ENCODE results near the gene GALC.

Gene GALC

DNA sequence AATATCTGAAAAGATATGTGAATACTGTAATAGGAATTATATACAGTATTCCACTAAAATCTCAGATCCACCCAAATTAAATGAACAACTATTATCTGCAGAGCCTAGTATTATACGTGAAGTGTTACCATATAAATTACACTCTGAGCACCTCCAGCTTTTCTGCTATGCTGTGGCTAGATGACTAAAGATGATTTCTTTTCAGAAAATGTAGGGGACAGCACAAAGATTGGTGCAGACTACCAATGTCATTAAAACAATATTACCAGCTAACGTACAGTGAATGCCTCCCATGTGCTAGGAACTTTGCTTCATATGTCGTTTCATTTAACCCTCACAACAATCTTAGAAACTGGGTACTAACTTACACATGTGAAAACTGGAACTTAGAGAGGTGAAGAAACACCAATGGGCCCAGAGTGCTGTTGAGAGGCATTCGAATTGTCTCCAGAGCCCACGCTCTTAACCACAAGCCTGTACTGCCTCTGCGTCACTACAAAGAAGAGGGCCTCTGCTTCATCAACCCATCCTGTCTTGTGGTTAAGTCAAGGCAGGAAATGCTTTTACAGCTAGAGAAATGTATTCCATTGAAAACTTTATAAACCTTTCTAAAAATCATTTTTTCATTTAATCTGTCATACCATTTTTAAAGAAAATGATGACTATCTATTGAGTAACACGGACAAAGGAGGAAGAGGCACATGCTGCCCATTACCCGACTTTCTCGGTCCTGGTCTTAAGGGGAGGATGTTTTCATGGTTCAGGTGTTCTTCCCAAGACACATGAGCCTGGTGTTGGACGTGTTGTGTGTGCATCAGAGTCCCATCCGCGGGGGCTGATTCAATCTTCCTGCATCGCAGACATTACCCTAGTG is 13.2 kb upstream of the GALC start:
- DNase-seq = peak; percentile 44

DNA sequence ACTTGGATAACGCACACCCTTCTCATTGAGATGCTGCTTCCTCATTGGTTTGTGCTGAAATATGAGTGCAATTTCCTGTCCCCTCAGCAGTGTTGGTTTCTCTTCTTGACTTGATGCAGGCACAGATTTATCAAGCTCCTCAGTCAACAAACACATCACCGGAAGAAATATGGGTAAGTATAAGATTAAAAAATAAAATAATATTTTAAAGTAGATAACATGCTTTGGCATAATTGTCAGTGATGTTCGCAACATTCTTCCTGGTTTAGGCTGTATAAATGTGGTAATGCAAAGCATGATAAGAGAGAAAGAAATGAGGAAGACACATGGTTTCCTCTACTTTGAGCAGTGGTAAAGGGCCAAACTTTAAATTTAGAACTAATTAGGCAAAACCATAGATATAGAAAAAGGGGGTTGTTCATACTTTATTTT is 12.1 kb upstream of the GALC start, which contains the start of gene GPR65:
GPR65 (plus strand) TSS at position 86 of the 432 bp plus-strand sequence. CDS start 5,713 bp downstream, outside the sequence.
- DNase-seq = no peak

DNA sequence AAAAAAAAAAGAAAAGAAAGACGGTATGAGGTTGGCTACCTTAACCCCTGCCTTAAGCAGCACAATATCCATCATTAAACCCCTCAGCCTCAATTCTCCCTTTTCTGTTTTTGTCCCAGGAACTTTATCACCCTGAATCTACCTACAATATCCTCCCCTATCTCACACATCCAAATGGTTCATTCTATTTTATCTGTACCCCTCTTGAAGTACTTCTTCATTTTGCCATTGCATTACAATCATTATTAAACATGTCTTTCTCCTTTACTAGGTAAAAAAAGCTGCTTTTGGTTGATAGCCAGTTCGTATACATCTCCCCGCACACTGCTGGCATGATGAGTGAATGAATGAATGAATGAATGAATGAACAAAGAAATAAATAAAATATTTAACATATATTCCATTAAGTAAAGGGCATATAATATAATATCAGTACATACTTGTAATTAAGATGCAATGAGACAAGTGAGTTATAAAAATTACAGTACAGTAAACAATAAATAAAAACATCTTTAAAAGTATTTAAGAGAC is 11.6 kb upstream of the GALC start:
- no peak for DNase-seq

DNA sequence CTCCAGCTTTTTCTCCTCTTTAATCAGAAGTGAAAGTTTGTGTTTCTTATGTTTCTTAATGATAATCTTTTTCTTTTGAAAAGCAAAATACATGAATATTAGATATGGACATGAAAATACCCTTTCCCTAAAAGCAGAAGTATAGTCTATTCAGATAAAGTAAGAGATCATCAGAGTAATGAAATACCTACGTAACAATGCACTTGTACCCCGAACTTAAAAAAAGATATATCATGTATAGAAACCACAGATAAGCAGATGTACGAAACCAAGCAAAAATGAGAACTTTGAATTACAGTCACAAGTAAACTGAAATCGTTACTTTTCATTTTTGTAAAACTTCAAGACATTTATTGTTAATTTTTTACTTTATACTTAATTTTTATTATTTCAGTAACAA is 10.4 kb upstream of the GALC start:
- DNase-seq = no peak

DNA sequence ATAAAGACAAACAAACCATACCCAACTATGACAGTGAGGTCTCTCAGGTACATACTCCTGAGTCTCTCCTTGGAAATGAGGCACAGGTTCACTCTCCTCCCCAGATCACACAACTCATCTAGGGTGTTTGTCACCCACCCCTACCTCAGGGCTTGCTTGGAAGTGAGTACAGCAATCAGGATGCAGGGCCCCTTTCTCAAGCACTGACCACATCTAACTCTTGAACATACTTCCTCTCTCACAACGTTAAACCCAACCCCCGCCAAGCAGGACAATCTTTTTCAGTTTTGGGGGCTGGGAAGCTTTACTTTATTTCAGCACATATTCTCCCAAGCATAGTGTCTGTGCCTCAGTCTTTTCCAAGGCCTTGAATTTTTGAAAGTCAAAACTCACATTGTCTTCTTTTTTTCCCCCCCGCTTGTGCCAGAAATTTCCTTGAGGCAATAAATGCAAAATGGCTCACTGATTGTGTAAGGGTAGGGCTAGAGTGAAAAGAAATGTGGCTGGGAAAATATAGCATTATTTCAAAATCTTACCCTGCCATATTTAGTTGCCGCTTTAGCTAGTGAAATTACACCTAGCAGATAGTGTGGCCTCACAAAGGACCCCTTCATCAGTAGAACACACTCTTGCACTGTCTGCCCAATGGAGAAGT is 9.6 kb upstream of the GALC start:
- no peak for DNase-seq

DNA sequence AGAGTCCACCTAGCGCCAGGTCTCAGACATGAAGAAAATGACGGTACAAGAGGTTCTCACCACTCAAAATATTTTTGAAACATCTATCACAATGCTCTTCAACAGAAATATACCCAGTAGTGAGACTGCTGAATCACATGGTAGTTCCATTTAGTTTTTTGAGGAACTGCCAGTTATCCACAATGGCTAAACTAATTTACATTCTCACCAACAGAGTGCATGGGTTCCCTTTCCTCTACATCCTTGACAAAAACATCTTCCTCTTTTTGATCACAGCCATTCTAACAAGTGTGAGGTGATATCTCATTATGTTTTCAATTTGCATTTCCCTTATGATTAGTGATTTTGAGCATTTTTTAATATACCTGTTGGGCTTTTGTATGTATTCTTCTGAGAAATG is 6.3 kb upstream of the GALC start:
- no peak for DNase-seq

DNA sequence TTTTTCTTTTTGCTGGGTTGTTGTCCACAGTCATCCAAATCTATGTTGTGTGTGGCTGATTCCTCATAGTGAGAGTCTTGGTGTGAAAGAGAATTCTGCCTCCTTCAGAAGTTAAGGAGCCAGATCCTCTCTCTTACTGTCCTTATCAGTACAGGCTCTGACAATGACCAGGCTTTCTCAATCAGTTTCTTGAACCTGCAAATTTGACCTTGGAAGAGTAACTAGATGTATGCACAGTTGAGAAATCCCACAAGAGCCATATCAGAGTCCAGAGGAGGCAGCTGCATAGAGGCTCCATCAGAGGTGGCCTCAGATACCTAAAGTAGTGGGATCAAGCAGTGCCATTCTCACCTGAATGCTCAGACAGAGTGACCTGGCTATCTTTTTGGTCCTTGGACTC is 5.5 kb upstream of the GALC start:
- DNase-seq = no peak

DNA sequence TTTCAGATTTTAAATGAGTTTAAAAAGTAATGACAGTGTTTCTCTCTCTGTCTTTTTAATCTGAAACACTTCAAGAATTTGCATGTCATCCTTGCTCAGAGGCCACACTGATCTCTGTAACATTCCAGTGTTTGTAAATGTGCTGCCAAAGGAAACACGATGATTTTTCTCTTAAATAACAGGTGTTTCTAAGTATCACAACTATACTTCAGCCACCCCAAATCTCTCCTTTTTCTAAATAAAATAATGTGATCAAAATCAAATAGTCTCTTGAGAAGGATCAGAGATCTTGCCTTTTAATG is 3.3 kb upstream of the GALC start:
- DNase-seq = no peak

DNA sequence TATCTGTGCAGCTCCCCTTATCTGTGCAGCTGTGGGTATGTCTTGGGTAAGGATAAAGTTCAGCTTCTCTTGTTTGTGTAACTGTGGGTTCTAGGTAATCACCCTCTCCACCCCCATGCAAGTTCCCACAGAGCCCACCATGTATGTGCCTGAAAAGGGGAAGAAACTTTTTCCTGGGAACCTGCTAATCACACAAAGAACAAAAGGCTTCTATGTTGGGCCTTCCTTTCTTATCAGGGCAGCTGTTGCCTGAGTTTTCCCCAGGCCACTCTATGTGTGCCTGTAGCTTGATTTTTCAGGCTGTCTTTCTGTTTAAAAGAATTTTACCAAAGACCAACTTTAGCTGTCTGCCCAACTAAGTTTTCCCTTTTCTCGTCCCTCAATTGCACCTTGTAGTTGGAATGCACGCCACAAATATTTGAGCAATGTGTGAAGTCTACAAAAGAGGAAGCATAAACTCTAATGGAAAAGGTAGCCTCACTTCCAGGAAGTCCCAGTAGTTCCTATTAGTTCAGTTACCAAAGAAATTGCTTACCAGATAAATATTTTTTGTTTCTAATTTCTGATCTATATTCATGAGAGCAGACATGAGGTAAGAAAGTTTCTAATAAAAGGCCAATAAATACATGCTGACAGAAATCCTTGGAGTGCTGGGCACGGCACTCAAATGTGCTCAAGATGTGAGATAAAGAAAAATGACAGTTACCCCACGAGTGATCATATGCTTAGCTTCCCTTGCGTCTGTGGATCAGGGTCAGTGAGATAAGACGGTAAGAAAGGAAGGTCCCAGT is 2.7 kb upstream of the GALC start:
- no peak for DNase-seq

DNA sequence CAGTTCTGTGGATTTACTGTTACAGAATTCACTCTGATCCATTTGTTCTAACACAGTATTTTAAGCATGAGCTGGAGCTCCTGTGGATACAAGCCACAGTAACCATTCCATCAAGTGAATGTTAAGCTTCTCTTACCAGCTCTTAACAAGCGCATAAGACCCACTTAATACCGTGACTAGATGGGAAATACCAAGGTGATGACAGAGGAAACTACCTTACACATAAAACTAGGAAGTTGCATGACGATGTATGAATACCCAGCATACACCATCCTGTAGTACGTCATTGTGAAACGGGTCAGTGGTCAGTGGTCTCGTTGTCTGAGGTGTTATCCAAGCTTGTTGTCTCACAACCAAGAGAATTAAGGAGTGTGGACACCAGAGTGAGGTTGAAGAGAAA is 2.0 kb upstream of the GALC start:
- no peak for DNase-seq

DNA sequence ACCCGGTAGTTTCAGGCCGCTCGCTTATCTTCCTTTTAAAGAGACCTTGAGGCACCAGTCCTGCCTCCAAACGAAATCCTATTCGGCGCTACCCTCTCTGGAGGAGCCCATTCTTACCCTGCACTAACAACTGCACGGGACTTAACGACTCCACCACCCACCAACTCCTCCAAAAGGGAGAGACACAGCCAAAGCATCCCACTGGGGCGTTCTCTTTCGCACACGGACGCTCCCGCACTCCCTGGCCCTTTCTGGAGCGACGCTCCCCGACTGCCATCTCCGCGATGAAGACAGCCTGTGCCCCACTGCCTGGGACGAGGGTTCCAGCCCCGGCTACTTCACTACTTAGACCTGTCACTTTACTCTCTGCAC is 650 bp downstream of the GALC start:
- no peak for DNase-seq

DNA sequence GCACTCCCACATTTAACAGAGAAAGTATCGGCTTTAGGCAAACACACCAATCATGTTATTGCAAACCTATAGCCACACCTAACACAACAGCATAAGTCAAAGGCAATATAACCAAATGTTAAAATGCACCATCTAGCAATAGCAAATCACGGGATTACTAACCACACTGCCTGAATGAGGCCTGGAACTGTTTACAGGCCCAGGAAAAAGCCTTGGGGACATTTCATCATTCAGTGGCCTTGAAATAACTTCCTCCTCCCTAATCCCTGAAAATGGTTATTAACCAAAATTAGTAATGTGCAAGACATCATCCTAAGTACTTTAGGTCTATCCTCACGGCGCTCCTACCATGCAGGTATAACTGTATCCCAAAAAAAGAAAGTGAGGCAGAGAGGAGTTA is 2.3 kb downstream of the GALC start:
- DNase-seq = no peak

DNA sequence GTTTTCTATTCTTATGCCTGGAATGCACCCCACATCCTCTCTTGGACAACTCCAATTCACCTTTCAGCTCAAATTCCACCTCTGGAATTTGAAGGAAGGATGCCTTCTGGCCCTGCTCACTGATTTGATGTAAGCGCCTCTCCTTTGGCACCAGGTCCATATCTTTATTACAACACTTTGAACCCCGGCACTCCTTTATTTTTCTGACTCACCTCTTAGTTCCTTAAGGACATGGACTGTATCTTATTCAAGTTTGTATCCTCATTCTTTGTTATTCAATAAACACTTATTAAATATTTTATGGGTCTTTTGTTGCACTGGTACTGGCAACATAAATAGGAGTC is 3.1 kb downstream of the GALC start:
- no peak for DNase-seq

DNA sequence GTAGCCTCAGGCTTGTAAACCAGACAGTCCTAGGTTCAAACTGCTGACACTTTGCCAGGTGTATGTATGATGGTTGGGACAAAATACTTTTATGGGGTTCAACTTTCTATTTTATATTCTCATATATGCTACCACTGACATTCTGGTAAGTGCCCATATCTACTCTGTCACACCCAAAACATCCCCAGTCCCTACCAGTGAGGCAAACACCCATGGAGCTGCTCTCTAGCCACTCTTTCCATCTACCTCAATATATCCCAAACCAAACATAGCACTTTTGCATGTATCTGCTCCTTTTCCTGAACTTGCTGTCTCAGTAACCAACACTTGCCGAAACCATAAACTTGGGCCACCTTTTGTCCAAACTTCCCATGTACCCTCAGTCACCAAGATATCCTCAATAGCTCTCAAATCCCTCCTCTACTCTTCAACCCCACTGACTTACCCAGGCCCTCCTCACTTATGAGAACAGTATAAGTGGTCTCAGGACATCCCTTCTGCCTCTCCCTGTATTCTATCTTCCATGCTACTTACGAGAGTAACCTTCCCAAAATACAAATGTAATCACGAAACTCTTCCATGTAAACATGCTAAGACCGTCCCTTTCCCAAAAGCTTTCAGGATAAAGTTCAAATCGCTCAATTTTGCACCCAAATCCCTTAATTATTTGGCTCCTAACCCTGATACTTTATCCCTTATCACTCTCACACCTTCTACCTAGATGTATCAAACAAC is 3.6 kb downstream of the GALC start:
- no peak for DNase-seq

DNA sequence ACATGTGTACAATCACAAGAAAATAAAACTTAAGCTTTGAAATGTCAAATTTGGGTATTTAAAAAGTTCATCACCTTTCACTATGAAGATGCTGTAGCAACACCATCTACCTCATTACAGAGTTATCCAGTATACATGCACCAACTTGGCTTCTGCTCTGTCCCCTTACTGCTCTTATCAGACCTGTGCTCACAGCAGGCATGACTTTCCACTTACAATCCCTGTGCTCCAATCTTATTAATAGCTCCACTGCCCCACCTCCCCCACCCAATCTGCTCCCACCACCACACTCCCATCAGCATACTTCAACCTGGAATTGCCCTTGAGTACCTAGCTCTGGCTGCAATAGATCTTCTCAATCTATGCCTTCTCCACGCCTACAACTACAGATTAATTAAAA is 13.3 kb downstream of the GALC start:
- DNase-seq = no peak

DNA sequence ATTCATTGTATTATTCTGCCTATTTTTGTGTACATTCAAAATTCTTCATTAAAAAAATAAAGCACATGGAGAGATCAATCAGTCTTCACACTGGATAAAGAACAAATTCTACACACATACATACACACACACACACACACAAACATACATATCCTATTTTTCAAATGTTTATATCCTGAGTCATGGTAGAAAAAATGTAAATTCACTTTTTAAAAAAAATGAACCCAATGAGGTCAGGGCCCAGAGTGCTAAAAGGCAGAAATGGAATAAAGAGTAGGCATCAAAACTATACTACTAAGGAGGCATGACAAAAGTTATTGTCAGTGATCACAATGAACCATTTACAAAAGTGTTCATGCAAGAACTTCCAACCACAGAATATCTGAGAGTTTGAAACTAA is 17.3 kb downstream of the GALC start:
- no peak for DNase-seq

DNA sequence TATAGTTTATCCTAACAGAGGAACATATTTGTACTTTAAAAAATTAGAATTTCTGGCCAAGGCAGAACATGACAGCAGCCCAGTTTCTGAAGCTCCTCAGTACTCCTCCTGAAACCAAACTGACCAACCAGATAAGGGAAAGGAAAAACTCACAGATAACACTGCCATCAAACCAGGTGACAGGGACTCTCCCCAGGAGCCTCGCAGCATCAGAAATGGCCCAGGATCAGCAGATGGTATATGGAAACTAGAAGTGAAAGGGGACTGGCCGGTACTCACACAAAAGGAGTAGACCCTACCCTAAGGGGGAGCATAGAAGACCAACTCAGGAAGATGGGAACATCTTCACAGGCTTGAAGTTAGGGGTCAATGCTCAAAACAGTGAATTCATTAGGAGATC is 22.0 kb downstream of the GALC start:
- DNase-seq = no peak

DNA sequence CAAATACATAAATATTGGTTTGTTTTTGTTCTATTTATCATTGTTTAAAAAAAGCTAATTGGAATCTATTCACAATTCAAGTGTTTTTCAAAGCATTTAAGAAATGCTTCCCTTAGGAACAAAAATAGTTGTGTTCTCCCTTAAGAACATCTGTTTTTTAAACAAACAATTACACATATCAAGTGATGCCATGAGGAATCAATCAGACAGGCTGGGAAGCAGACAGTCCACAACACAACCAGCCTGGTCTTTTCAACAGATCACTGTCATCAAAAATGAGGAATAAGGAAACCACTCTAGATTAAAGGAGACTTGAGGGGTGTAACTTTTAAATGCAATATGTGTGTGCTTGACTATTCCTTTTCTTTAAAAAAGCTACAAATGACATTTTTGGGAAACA is 25.5 kb downstream of the GALC start:
- DNase-seq = no peak

DNA sequence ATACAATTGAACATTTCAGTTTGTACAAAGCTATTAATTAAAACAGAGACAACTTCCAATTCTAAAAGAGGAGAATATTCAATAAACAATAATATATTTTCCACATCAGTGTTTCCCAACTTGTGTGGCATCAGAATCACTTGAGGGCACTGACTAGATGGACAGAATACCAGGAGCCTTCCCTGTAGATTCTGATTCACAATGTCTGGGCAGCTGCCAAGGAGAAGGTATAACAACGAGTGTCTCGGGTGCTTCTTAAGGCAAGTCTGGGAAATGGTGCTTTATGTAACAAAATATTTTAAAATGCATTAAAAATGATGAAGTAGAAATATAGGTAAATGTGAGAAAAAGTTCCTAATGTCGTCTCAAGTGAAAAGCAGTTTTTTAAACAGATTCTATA is 26.2 kb downstream of the GALC start:
- no peak for DNase-seq

DNA sequence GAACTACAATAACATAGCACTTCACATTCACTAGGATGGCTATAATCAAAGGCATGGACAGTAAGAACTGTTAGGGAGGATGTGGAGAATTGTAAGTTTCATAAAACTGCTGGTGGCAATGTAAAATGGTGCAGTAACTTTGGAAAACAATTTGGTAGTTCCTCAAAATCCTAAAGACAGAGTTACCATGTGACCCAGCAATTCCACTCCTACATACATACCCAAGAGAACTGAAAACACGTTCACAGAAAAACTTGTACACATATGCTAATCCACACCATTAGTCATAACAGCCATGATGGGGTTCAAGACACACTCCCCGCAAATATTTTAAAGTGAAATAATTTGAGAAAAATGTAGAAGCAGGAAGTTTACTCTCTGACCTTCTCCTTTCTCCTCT is 31.7 kb downstream of the GALC start:
- no peak for DNase-seq

DNA sequence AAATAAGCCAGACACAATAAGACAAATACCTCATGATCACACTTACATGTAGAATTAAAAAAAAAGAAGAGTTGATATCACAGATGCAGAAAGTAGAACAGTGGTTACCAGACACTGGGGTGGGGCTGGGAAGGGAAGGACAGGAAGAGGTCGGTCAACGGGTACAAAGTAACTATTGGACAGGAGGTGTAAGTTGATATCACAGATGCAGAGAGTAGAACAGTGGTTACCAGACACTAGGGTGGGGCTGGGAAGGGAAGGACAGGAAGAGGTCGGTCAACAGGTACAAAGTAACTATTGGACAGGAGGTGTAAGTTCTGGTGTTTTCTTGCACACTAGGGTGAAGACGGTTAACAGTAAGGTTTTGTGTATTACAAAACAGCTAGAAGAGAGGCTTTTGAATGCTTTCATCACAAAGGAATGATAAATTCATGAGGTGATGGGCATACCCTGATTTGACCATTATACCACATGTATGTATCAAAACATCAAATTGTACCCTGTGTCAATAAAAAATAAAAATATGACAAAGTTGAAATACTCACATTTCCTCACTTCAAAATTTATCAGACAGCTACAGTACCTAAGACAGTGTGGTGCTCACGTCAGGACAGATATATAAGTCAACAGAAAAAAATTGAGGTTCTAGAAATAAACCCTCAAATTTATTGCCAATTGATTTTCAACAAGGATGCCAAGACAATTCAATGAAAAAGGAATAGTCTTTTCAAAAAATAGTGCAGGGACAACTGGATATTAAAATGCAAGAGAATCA is 32.8 kb downstream of the GALC start:
- no peak for DNase-seq

DNA sequence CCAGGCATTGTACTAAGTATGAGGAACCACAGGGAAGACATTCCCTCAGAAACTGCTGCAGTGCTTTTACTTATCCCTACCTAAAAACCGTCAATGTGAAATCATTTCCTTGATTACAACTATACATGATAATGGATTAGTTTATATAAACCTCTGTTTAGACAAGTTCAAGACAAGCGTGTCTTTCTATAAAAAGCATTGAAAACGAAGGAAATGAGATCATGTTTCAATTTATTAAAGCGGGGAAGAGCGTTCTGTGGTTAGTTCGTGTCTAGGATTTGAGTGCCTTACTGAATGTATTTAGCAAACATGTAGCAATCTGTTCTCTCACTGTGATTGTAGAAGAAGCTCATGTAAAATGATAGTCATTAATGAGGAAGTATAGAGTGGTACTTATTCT is 37.5 kb downstream of the GALC start:
- no peak for DNase-seq

Measured in T-helper 9 cell (primary cell).